ENCODE data around the gene AP1M2.

- TF ChIP-seq ZNF280D (tag by site-specific recombination; IDR thresholded peaks at IDR 0.05) (no peak), ZNF10 (tag by site-specific recombination; IDR thresholded peaks at IDR 0.05) (no peak), ELK4 (IDR thresholded peaks at IDR 0.05; ENCODE audit: borderline replicate concordance, low read depth, low read length) (no peak), SCRT1 (tag by site-specific recombination; IDR thresholded peaks at IDR 0.05; ENCODE audit: borderline replicate concordance) (no peak), CTCF (tag by site-specific recombination; IDR thresholded peaks at IDR 0.05) (no peak)
These were observed 51.5 kb downstream of the AP1M2 start for GRCh38 chr19:10535613-10536012.
